Ovary (tissue), 9 donors: Measurements from ENCODE around the gene MSLN. TPM values are rescaled to one million over a fixed set of nuclear protein-coding genes. Genes with fewer than 3 reads are reported as not detected.

Experiments
- DNase-seq, 5 donors: peaks; one replicate each; pipeline ENCODE4 v3.0.0-alpha.2; 2019 to 2020
- H3K27ac ChIP-seq, 2 donors: fragments of 200-600 bp; one replicate each; pipeline versions ENCODE4 v1.5.1 to v1.8.0; 2019 to 2022
- H3K27me3 ChIP-seq: fragments of 200-600 bp; one replicate; pipeline ENCODE4 v1.8.0; 2022
- H3K36me3 ChIP-seq: fragments of 200-600 bp; sonication (generic); one replicate; pipeline ENCODE4 v1.5.1; 2019
- H3K4me1 ChIP-seq: one replicate; pipeline ENCODE4 v1.8.1; 2013; ENCODE audit warnings: mild to moderate bottlenecking, moderate library complexity; ENCODE audit not compliant: insufficient read depth
- H3K4me3 ChIP-seq: fragments of 200-600 bp; sonication (generic); one replicate; pipeline ENCODE4 v1.5.1; 2017
- H3K9me3 ChIP-seq, 2 donors: fragments of 200-600 bp in 1 of 2; sonication (generic) in 1 of 2; one replicate each; pipeline versions ENCODE4 v1.5.1 to v1.8.1; 2013 to 2019; ENCODE audit warnings: mild to moderate bottlenecking in 1 of 2, moderate library complexity in 1 of 2
- CTCF ChIP-seq, 3 donors: fragments of 450-650 bp in 2 of 3; fragments of 200-600 bp in 1 of 3; IDR thresholded peaks; one replicate each; pipeline versions ENCODE4 v1.5.1 to v1.8.0; 2016 to 2022; ENCODE audit warnings: antibody characterized with exemption in 3 of 3, mild to moderate bottlenecking in 1 of 3
- EP300 ChIP-seq: sonication (generic); formaldehyde crosslinking; IDR thresholded peaks from one replicate; pipeline ENCODE4 v1.6.1; 2017; ENCODE audit warnings: antibody characterized with exemption
- POLR2A ChIP-seq: fragments of 450-650 bp; IDR thresholded peaks from one replicate; pipeline ENCODE4 v1.6.1; 2017; ENCODE audit warnings: antibody characterized with exemption, mild to moderate bottlenecking, moderate library complexity
- WGBS, 3 donors: extraction: QIAGEN DNeasy Blood & Tissue Kit in 1 of 3; methylation state at CpG; one replicate each; pipeline versions ENCODE4 v1.1.5 to v1.1.7; 2013 to 2017; 5-methylcytosine and 5-hydroxymethylcytosine counted together
- intact Hi-C, 4 donors: fragments of 100-400 bp; cut with DNase I; formaldehyde crosslinking; loops; one replicate each; pipeline versions ENCODE4 v1.11.0 to v1.15.1; 2022 to 2023
- polyA plus RNA-seq, 2 donors: library from polyadenylated mRNA; stranded (reverse); fragments of 200-250 nt in 1 of 2; fragments of 350-450 nt in 1 of 2; fragmentation: Illumina TruSeq in 1 of 2; extraction: RNeasy Lipid Tissue Mini Kit (QIAGEN cat#74804) in 1 of 2; gene quantifications; one replicate each; pipeline ENCODE4 v1.2.3, GENCODE V29; 2013 to 2014
- total RNA-seq, 7 donors: library from RNA; depleted of rRNA in 2 of 7; stranded (reverse); fragments of >200 nt in 2 of 7; fragmentation: NEBNext Ultra II Directional in 3 of 7; extraction: Animal tissue kit (Norgen Biotek cat#: 25700) in 3 of 7; gene quantifications; one replicate each; pipeline versions ENCODE4 v1.1.0 to v1.2.4, GENCODE V29; 2016 to 2023
- donor health status: DM: no; HTN: no; CAD: no; lungs with moderate emphysema.
- donor health status: DM: no; HTN: no; CAD: no.
- donor health status: Bipolar disorder and iron deficiency.
- donor health status: DM: yes; HTN: yes; CAD: no.
- donor health status: DM: no; HTN: no; CAD: no.
- donor health status: DM: yes; HTN: yes; CAD: no.

MSLN gene
- total and polyA plus RNA-seq, 9 donors = 0.40 to 314 (median 6.1) TPM

- H3K27ac ChIP-seq = no peak within 1 kb of the TSS
- no peak for DNase-seq
- TF ChIP-seq POLR2A = no peak
- no peak for TF ChIP-seq CTCF (IDR thresholded peaks at IDR 0.05)
- H3K4me3 ChIP-seq = no peak within 1 kb of the TSS
- peaks cover 0 to 10% of the 10 kb centered on the region in 2 donors for H3K9me3 ChIP-seq
- H3K27me3 ChIP-seq = peaks cover 9% of the 10 kb centered on the region
- intact Hi-C loops = no loop called here
- H3K36me3 ChIP-seq = no peaks in the 10 kb centered on the region
- no peaks in the 10 kb centered on the region for H3K4me1 ChIP-seq
- WGBS, 3 donors = 1 to 2% (median 2%) methylated on average over 37 to 57 of the region's 57 CpGs
These were observed 39.7 kb downstream of the MSLN start, which contains the start of gene GNG13 for GRCh38 chr16:799948-800833. GNG13 (minus strand) TSS chr16:800734; CDS start chr16:799077, 1,657 bp downstream.

- Histone ChIP-seq H3K4me1 (no peaks in the 10 kb centered on the region), H3K27me3 (peaks cover 9% of the 10 kb centered on the region), H3K4me3 (no peak overlapping the region), H3K36me3 (no peaks in the 10 kb centered on the region), H3K9me3 (peaks cover 0 to 10% of the 10 kb centered on the region in 2 donors), H3K27ac (no peak overlapping the region)
- TF ChIP-seq EP300 = no peak
- TF ChIP-seq CTCF (IDR thresholded peaks at IDR 0.05) = no peak
- TF ChIP-seq POLR2A = no peak
- 8 to 9% (median 8%) methylated on average over 17 of the region's 17 CpGs for WGBS, 3 donors
- intact Hi-C loops = no loop called here
- no peak for DNase-seq
These were observed 40.4 kb downstream of the MSLN start for GRCh38 chr16:800834-801511.

GRCh38 chr16:801584-802363 is 41.2 kb downstream of the MSLN start:
- Histone ChIP-seq H3K27me3 (peaks cover 9% of the 10 kb centered on the region), H3K27ac (no peak overlapping the region), H3K9me3 (peaks cover 0 to 10% of the 10 kb centered on the region in 2 donors), H3K4me3 (no peak overlapping the region), H3K36me3 (no peaks in the 10 kb centered on the region), H3K4me1 (peaks cover under 1% of the 10 kb centered on the region)
- WGBS, 3 donors = 39 to 54% (median 45%) methylated on average over 19 to 22 of the region's 22 CpGs
- intact Hi-C loops = no loop called here
- no peak for TF ChIP-seq POLR2A
- TF ChIP-seq EP300 = no peak
- TF ChIP-seq CTCF (IDR thresholded peaks at IDR 0.05) = no peak
- DNase-seq = no peak

- intact Hi-C loops = no loop called here
- WGBS, 3 donors = 59 to 68% (median 60%) methylated on average over 7 of the region's 7 CpGs
These were observed 41.9 kb downstream of the MSLN start for GRCh38 chr16:802461-802860.

More at GRCh38 chr16:802461-802860, 41.9 kb downstream of the MSLN start:
- Histone ChIP-seq H3K36me3 (no peaks in the 10 kb centered on the region), H3K9me3 (peaks cover 0 to 10% of the 10 kb centered on the region in 2 donors), H3K27ac (no peak overlapping the region), H3K4me1 (peaks cover 2% of the 10 kb centered on the region), H3K27me3 (peaks cover 9% of the 10 kb centered on the region), H3K4me3 (no peak overlapping the region)
- no peak for DNase-seq
- no peak for TF ChIP-seq EP300
- no peak for TF ChIP-seq CTCF (IDR thresholded peaks at IDR 0.05)
- no peak for TF ChIP-seq POLR2A
